IMR-90 (cell line): ENCODE data around the gene EIF3I.

Experiments
- BHLHE40 ChIP-seq: fragments of 150-350 bp; IDR thresholded peaks from 2 replicates; pipeline ENCODE4 v1.6.1; 2016; ENCODE audit warnings: mild to moderate bottlenecking, low read depth, low read length
- CEBPB ChIP-seq: IDR thresholded peaks from 2 replicates; pipeline ENCODE4 v1.6.1; 2012; ENCODE audit warnings: low read depth, low read length, improper control_type of control experiment
- CHD1 ChIP-seq: IDR thresholded peaks from 2 replicates; pipeline ENCODE4 v1.6.1; 2012; ENCODE audit warnings: low read depth, low read length, improper control_type of control experiment
- FOS ChIP-seq: fragments of 150-350 bp; IDR thresholded peaks from 2 replicates; pipeline ENCODE4 v1.6.1; 2016; ENCODE audit warnings: low read depth, low read length
- MAZ ChIP-seq: IDR thresholded peaks from 2 replicates; pipeline ENCODE4 v1.6.1; 2012; ENCODE audit warnings: low read depth, mild to moderate bottlenecking, low read length, improper control_type of control experiment, moderate library complexity, borderline replicate concordance
- MXI1 ChIP-seq: IDR thresholded peaks from 2 replicates; pipeline ENCODE4 v1.6.1; 2012; ENCODE audit warnings: low read depth, mild to moderate bottlenecking, low read length, moderate library complexity, borderline replicate concordance
- POLR2A ChIP-seq: IDR thresholded peaks from 2 replicates; pipeline ENCODE4 v1.6.1; 2012; ENCODE audit warnings: mild to moderate bottlenecking, low read depth, low read length
- RAD21 ChIP-seq: IDR thresholded peaks from 2 replicates; pipeline ENCODE4 v1.6.1; 2012; ENCODE audit warnings: low read length, improper control_type of control experiment
- RFX5 ChIP-seq: IDR thresholded peaks from 2 replicates; pipeline ENCODE4 v1.8.0; 2012; ENCODE audit warnings: low read depth, mild to moderate bottlenecking, low read length, moderate library complexity
- SMC3 ChIP-seq: fragments of 150-350 bp; IDR thresholded peaks from 2 replicates; pipeline ENCODE4 v1.6.1; 2016; ENCODE audit warnings: low read depth, mild to moderate bottlenecking, antibody characterized with exemption, low read length, moderate library complexity
- USF2 ChIP-seq: fragments of 150-350 bp; IDR thresholded peaks from 2 replicates; pipeline ENCODE4 v1.6.1; 2017; ENCODE audit warnings: mild to moderate bottlenecking, antibody characterized with exemption, low read length, low read depth
- TF ChIP-seq, protein P1 (sequence below): conservative IDR thresholded peaks from 2 replicates; pipeline ENCODE4 v1.5.1; 2012; ENCODE audit warnings: mild to moderate bottlenecking, low read depth, low read length, improper control_type of control experiment
- TF ChIP-seq, protein P2 (sequence below): fragments of 150-350 bp; IDR thresholded peaks from 2 replicates; pipeline ENCODE4 v1.6.1; 2016; ENCODE audit warnings: low read depth, mild to moderate bottlenecking, low read length, moderate library complexity, borderline replicate concordance

DNA sequence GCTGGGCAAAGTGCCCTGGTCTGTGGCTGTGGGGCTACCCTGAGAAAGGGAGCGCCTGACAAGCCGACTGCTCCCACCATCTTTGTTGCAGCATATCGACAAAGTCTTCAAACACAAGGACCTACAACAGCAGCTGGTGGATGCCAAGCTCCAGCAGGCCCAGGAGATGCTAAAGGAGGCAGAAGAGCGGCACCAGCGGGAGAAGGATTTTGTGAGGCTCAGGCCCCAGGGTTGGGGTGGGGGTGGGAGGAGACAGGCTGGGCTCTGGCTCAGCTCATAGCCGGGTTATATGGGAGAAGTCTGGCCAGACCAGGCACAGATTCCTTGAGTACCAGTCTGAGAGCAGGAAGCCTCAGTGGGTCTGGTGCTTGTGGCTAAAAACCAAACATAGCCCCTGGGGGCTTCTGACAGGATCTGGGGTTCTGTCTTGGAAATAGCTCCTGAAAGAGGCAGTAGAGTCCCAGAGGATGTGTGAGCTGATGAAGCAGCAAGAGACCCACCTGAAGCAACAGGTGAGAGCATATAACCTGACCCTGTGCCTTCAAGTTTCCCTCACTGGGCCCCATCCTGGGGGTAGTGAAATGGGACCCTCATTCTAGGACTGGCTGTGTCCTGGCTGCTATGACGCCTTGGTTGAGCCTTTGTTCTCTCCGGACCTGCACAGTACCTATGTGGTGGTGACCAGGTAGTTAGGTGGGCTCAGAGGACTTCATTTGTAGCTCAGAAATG lies 29.8 kb upstream of the EIF3I start:
- TF ChIP-seq POLR2A (no peak), USF2 (no peak), FOS (no peak), RAD21 (no peak), MAZ (no peak), CEBPB (no peak), MXI1 (no peak), BHLHE40 (no peak), CHD1 (no peak), RFX5 (no peak), SMC3 (no peak)
- TF ChIP-seq, protein P1, sequence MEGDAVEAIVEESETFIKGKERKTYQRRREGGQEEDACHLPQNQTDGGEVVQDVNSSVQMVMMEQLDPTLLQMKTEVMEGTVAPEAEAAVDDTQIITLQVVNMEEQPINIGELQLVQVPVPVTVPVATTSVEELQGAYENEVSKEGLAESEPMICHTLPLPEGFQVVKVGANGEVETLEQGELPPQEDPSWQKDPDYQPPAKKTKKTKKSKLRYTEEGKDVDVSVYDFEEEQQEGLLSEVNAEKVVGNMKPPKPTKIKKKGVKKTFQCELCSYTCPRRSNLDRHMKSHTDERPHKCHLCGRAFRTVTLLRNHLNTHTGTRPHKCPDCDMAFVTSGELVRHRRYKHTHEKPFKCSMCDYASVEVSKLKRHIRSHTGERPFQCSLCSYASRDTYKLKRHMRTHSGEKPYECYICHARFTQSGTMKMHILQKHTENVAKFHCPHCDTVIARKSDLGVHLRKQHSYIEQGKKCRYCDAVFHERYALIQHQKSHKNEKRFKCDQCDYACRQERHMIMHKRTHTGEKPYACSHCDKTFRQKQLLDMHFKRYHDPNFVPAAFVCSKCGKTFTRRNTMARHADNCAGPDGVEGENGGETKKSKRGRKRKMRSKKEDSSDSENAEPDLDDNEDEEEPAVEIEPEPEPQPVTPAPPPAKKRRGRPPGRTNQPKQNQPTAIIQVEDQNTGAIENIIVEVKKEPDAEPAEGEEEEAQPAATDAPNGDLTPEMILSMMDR, result no peak
- TF ChIP-seq, protein P2, sequence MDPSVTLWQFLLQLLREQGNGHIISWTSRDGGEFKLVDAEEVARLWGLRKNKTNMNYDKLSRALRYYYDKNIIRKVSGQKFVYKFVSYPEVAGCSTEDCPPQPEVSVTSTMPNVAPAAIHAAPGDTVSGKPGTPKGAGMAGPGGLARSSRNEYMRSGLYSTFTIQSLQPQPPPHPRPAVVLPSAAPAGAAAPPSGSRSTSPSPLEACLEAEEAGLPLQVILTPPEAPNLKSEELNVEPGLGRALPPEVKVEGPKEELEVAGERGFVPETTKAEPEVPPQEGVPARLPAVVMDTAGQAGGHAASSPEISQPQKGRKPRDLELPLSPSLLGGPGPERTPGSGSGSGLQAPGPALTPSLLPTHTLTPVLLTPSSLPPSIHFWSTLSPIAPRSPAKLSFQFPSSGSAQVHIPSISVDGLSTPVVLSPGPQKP, result no peak
